DND-41 (cell line): ENCODE measurements around the gene FIBCD1.

Experiments
- ATAC-seq: fragments of 200-7000 bp; cut with Tn5 transposase; 3 replicates; pipeline ENCODE4 v1.9.1; 2021; ENCODE audit warnings: low read depth; ENCODE audit not compliant: insufficient read depth
- DNase-seq: peaks from one replicate; pipeline ENCODE4 v3.0.0-alpha.2; 2020
- H2AFZ ChIP-seq: 2 replicates; pipeline ENCODE4 v1.6.0; 2012; ENCODE audit warnings: low read depth, low read length
- H3K27ac ChIP-seq: 2 replicates; pipeline ENCODE4 v1.5.1; 2012; ENCODE audit warnings: low read length, inconsistent platforms
- H3K27me3 ChIP-seq: fragments of 200-600 bp; sonication (generic); 2 replicates; pipeline ENCODE4 v1.6.0; 2012; ENCODE audit warnings: low read length, mild to moderate bottlenecking, inconsistent platforms; ENCODE audit not compliant: insufficient read depth, poor library complexity
- H3K36me3 ChIP-seq: 2 replicates; pipeline ENCODE4 v1.5.1; 2012; ENCODE audit warnings: low read length, inconsistent platforms; ENCODE audit not compliant: insufficient read depth
- H3K4me1 ChIP-seq: 2 replicates; pipeline ENCODE4 v1.5.1; 2012; ENCODE audit warnings: mild to moderate bottlenecking, low read length; ENCODE audit not compliant: insufficient read depth
- H3K4me2 ChIP-seq: 2 replicates; pipeline ENCODE4 v1.6.0; 2012; ENCODE audit warnings: mild to moderate bottlenecking, moderate library complexity, low read length, inconsistent platforms; ENCODE audit not compliant: insufficient read depth
- H3K4me3 ChIP-seq, 2 experiments: fragments of 200-600 bp in 1 of 2; shearing (Covaris generic) in 1 of 2; 2 replicates each; pipeline ENCODE4 v1.5.1; 2012 to 2016; ENCODE audit warnings: inconsistent platforms in 2 of 2, low read length in 2 of 2, mild to moderate bottlenecking in 2 of 2, low read depth in 1 of 2, moderate library complexity in 1 of 2
- H3K79me2 ChIP-seq: 2 replicates; pipeline ENCODE4 v1.6.0; 2012; ENCODE audit warnings: low read length, inconsistent platforms; ENCODE audit not compliant: insufficient read depth
- H3K9ac ChIP-seq: 2 replicates; pipeline ENCODE4 v1.6.0; 2012; ENCODE audit warnings: low read depth, mild to moderate bottlenecking, inconsistent platforms, low read length, moderate library complexity
- H3K9me3 ChIP-seq: 2 replicates; pipeline ENCODE4 v1.5.1; 2012; ENCODE audit warnings: low read length, moderate library complexity, mild to moderate bottlenecking, inconsistent platforms; ENCODE audit not compliant: insufficient read depth, severe bottlenecking
- H4K20me1 ChIP-seq: 2 replicates; pipeline ENCODE4 v1.6.0; 2012; ENCODE audit warnings: low read length; ENCODE audit not compliant: insufficient read depth
- EZH2 ChIP-seq: IDR thresholded peaks from 3 replicates; pipeline ENCODE4 v1.6.1; 2012; ENCODE audit warnings: borderline replicate concordance, low read depth, mild to moderate bottlenecking, moderate library complexity, low read length, inconsistent platforms; ENCODE audit not compliant: severe bottlenecking
- TF ChIP-seq, protein P1 (sequence below): IDR thresholded peaks from 2 replicates; pipeline ENCODE4 v1.5.1; 2012; ENCODE audit warnings: borderline replicate concordance, low read length, moderate library complexity, mild to moderate bottlenecking; ENCODE audit not compliant: poor library complexity, severe bottlenecking; ENCODE audit errors: extremely low read depth

The FIBCD1 gene

DNA sequence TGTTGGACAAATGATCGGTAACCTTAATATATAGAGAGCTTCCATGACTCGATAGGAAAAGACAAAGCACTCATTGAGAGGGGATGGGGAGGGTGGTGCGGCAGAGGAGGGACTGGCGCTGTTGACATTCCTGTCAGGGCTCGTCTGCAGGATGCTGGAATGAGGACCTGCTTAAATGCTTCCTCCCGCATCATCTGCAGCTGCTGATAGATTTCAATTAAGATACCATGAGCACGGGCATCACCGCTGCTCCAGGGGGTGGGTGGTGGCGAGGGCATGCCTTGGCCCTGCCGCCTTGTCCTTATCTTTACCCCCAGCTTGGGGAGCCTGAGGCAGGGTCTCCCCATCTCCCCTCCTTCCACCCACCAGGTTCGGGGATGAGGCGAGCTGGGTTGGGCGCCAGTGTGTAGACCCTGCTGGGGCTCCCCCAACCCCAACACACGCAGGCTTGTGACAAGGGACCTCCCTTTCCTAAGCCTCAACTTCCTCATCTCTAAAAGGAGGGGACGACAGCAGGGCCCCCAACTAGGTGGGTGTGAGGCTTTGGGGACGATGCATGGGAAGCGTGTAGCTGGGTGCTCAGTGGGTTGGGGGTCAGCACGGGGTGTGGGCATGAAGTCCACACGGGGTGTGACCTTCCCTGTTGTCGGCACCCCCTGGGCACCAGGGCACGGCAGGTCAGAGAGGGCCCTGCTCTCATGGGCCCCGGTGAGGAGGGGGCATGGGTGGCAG lies 30.7 kb downstream of the FIBCD1 start:
- TF ChIP-seq, protein P1, sequence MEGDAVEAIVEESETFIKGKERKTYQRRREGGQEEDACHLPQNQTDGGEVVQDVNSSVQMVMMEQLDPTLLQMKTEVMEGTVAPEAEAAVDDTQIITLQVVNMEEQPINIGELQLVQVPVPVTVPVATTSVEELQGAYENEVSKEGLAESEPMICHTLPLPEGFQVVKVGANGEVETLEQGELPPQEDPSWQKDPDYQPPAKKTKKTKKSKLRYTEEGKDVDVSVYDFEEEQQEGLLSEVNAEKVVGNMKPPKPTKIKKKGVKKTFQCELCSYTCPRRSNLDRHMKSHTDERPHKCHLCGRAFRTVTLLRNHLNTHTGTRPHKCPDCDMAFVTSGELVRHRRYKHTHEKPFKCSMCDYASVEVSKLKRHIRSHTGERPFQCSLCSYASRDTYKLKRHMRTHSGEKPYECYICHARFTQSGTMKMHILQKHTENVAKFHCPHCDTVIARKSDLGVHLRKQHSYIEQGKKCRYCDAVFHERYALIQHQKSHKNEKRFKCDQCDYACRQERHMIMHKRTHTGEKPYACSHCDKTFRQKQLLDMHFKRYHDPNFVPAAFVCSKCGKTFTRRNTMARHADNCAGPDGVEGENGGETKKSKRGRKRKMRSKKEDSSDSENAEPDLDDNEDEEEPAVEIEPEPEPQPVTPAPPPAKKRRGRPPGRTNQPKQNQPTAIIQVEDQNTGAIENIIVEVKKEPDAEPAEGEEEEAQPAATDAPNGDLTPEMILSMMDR, result no peak
- no peak for TF ChIP-seq EZH2
- no peaks in the 10 kb centered on the region for H4K20me1 ChIP-seq
- no peak overlapping the region for H3K9ac ChIP-seq
- H3K4me1 ChIP-seq, result no peaks in the 10 kb centered on the region
- no peaks in the 10 kb centered on the region for H3K9me3 ChIP-seq
- H3K4me3 ChIP-seq, result no peak overlapping the region
- no peak overlapping the region for H3K4me2 ChIP-seq
- DNase-seq (no peak), ATAC-seq (no peak)
- H2AFZ ChIP-seq, result no peak overlapping the region
- no peak overlapping the region for H3K27ac ChIP-seq
- no peaks in the 10 kb centered on the region for H3K27me3 ChIP-seq
- no peaks in the 10 kb centered on the region for H3K79me2 ChIP-seq
- H3K36me3 ChIP-seq, result no peaks in the 10 kb centered on the region

DNA sequence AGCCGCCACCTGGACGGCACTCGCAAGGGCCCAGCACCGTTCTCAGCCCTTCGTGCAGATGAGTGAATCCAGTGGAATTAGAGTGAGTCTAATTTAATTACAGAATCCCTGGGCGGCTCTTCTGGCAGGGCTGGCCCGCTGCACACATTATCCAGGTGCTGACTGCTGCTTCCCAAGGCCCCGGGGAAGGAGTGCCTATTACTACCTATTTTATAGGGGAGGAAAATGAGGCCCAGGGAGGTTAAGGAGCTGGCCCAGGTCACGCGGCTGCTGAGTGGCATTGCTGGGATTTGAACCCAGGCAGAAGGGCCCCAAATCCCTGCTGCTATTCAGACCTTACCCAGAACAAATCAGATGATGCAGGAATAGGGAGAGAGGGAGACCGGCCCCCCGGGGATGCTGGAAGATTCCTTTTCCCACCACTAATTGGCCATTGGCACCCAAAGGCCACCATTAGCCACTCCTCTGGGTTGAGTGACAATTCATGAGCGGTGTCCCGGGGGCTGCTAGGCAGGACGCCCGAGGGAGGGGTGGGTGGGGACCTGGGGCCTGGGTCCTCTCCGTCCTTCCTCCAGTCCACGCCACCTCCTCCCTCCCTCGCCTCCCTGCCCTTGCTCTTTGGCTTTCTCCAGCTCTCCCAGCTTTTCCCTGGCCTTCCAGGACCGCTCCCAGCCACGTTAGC lies 32.2 kb downstream of the FIBCD1 start:
- Histone ChIP-seq H3K27me3 (no peaks in the 10 kb centered on the region), H3K27ac (no peak overlapping the region), H3K36me3 (no peaks in the 10 kb centered on the region), H3K4me1 (no peaks in the 10 kb centered on the region), H3K9ac (no peak overlapping the region), H3K9me3 (no peaks in the 10 kb centered on the region), H3K4me2 (no peak overlapping the region), H4K20me1 (no peaks in the 10 kb centered on the region), H3K79me2 (no peaks in the 10 kb centered on the region), H2AFZ (no peak overlapping the region), H3K4me3 (no peak overlapping the region)
- TF ChIP-seq, protein P1, result no peak
- no peak for TF ChIP-seq EZH2
- ATAC-seq, result no peak
- no peak for DNase-seq

DNA sequence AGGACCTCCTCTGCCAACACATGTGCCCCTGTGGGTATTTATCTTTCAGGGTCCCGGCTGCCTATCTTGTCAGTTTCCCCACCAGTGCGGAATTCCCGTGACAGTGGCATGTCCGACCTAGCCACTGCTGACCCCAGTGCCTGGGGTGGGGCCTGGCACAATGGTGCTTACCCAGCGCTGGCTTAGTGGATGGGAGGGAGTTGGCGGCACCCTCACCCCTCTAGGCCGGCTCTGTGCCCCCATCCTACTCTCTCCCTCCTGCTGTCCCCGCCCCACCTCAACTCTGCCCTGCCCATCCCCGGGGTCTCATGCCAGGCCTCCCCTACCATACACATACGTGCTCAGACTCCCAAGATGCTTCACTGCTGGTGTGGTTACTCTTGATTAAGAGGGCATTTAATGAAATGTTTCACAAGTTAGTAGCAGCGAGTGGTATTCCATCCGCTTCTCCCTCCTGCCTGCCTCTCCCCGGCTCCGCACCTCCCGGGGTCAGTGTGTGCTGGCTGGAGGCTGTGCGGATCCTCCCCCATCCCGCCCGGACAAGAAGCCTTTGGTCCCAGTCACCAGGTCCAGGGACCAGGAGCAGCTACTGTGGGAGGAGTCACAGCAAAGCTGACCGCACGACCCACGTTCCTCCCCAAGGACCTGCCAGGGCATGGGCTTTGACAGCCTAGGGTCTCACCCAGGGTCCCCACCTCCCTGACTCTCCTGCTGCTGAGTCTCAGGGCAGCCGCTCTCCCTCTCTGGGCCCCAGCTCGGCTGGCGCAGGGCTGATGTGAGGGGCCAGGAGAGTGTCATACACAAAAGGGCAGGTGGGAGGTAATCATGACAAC lies 32.9 kb downstream of the FIBCD1 start:
- no peaks in the 10 kb centered on the region for H3K4me1 ChIP-seq
- no peak overlapping the region for H3K27ac ChIP-seq
- TF ChIP-seq, protein P1, result no peak
- no peak for TF ChIP-seq EZH2
- H3K9ac ChIP-seq, result no peak overlapping the region
- no peaks in the 10 kb centered on the region for H3K27me3 ChIP-seq
- no peak for DNase-seq
- H3K4me3 ChIP-seq, result no peak overlapping the region
- ATAC-seq, result no peak
- H3K79me2 ChIP-seq, result no peaks in the 10 kb centered on the region
- no peaks in the 10 kb centered on the region for H4K20me1 ChIP-seq
- H3K4me2 ChIP-seq, result no peak overlapping the region
- no peaks in the 10 kb centered on the region for H3K36me3 ChIP-seq
- H2AFZ ChIP-seq, result no peak overlapping the region
- no peaks in the 10 kb centered on the region for H3K9me3 ChIP-seq
